Nucleus accumbens (tissue), 56 donors: ENCODE measurements around the gene RTP4.
"Not testable (repeated sequence)": the region's sequence is repeated elsewhere in the genome, so short reads cannot be mapped to it uniquely, and the experiment has no call there.

Experiments
- DNase-seq, 56 donors: peaks; one replicate each; lab custom pipeline; 2025; lab: John Stamatoyannopoulos, UW

Gene RTP4

DNA sequence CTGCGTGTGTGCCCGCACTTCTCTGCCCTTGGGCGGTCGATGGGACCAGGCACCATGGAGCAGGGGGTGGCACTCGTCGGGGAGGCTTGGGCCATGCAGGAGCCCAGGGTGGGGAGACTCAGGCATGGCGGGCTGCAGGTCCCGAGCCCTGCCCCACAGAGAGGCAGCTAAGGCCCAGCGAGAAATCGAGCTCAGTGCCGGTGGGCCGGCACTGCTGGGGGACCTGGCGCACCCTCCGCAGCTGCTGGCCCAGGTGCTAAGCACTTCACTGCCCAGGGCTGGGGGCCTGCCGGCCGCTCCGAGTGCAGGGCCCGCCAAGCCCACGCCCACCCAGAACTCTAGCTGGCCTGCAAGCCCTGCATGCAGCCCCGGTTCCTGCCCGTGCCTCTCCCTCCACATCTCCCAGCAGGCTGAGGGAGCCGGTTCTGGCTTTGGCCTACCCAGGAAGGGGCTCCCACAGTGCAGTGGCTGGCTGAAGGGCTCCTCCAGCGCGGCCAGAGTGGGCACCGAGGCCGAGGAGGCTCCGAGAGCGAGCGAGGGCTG, 553 bp upstream of the RTP4 start:
- DNase-seq: peak in 16 of 56 donors; percentile 4 to 39 (median 14)

DNA sequence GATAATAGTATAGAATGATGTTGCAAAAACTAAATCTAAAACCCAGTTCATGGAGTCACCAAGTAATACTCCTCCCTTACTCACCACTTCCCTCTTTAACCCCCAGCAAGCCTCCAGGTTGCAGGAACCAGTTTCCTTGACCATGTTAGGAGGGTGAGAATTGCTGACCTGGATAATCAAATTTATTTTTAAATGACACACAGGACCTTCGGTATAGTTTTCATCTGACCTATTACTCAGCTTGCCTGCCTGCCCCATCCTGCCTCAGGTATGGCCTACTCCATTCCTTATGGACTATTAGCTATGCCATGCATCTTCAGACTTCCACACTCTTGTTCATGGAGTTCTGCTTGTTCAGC, 883 bp downstream of the RTP4 start:
- DNase-seq: no peak

DNA sequence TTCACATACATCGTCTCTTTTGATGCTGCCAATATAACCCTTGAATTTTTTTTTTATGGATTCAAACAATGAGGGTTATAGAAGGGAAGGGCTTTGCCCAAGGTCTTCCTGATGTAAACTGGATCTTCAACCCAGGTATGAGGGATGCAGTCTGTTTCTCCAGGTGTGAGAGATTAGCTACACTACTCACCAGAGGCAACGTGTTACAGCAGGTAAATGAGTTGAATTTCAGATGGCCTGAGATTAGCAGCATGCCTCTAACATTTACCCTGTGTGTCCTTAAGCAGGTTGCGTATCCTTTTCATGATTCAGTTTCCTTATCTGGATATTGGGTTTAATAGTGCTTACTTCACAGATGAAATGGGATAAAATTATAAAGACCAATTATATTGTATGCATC, 1.9 kb downstream of the RTP4 start:
- no peak for DNase-seq

DNA sequence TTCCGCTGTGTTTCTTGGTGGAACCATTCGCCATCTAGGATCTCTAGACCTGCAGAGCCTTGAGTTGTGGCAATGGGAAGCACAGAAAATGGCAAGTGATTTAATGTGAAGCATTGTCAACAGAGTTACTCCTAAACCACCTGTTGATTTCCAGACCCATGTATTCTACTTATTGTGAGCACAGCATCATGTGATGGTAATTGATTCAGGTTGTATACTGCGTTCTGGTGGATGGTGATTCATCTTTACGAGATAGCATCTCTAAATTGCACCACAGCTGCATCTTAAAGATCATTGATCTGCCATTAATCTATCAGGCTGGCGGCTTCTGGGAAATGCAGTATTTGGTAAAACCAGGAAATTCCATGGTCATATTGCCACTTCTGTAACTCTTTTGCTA, 7.4 kb downstream of the RTP4 start:
- DNase-seq: no peak

DNA sequence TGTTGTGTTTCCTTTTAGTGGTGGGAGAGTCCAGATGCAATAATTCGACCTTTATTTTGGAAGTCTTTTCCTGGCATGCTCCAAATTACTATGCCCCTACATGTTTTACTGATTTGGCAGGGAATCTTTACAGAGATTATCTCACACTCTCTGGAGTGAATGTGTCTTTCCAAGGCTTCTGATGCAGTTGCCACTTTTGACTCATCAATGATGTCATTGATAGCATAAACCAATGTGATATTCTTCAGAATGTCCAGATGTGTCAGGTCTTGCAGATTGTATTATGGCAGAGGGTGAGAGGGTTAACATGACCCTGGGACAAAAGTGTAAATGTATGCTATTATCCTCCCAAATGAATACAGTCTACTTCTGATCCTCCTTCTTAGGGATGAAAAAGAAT, 9.7 kb downstream of the RTP4 start:
- DNase-seq: no peak

DNA sequence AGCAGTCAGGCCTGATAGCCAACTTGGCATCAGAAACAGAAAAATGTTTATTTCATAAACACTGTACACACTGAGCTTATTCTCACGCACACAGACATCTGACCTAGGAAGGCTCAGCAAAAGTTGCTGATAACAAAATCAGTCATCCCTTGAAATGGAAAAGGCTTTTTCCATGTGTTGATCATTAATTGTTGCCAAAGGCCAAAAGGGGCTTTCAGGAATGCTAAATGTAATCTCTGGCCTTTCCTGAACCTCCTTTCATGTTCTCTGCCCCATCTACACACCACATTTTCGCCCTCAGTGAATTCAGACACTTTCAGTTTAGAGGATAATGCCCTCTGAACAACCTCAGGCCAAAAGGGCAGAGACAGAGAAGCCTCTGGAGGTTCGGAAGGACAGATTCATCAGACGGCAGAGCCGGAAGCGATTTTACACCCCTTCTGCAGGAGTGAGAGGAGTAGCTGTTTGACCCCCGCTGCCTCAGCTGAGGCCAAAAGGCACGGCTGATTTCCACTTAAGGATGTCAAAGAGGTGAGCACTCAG, 14.5 kb downstream of the RTP4 start:
- DNase-seq: no peak

DNA sequence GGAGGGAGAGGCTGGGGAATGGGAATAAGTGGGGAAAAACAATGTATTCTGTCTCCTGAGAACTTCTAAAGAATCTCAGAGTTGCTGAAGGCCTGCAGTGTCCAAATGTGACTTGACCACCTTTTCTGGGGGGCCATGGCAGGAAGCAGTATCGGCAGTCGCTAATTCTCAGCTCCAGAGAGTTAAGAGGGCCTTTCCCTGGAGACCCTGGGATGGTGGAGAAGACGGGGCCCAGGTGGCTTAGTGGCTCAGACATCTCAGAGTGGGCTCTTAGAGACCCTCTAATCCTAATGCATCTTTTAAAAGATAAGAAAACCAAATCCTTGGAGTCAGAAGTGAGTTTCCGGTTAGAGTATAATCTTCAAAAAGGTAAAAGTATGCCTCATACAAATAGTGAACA, 15.1 kb downstream of the RTP4 start:
- no peak for DNase-seq

DNA sequence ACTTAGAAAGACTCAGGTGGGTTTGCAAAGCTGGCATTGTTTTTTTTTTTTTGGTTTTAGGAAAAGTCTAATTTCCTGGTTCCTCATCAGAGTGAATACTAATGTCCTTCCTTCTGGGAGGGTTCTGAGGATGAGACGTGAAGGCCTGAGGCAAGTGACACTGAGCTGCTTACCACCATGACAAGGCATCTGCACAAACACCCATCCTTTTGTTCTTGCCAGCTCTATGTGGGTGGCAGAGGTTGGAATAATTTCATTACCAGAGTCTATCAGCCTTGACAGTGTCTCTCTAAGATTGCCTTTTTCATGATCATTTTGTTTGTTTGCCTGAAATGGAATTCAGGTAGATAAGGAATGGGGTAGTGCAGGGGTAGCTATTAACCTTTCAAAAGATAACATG, 17.1 kb downstream of the RTP4 start:
- DNase-seq: no peak

DNA sequence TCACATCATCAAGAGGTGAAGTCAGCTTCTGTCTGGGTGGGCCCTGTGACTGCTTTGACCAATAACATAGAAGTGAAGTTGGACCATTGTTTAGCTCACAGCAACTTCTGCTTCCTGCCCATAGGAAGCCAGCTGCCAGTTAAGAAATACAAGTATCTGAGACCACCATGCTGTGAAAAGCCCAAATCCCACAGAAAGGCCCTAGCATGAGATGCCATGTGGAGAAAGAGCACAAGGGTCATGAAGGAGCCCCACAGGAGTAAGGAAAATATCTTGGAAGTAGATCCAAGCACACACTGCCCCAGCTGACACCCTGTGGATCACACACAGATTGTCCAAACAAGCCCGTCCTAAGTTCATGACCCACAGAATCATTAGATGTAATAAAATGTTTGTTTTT, 28.5 kb downstream of the RTP4 start:
- no peak for DNase-seq

DNA sequence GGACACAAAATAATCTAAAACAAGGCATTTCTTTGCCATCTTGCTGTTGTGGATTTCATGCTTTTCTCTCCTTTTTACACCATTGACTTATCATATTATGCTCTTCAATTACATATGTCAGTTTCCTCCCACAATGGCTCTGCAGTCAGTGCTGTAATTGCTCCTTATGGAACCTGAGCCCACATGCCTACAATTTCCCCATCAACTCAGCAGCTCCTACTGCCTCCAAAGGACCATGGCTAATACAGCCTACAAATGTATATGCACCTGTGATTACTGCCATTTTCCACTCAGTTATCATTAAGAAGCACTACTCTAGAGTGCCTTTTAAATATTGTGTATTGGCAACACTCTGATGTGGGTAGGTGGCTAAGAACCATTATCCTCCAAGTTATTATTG, 30.8 kb downstream of the RTP4 start:
- no peak for DNase-seq

DNA sequence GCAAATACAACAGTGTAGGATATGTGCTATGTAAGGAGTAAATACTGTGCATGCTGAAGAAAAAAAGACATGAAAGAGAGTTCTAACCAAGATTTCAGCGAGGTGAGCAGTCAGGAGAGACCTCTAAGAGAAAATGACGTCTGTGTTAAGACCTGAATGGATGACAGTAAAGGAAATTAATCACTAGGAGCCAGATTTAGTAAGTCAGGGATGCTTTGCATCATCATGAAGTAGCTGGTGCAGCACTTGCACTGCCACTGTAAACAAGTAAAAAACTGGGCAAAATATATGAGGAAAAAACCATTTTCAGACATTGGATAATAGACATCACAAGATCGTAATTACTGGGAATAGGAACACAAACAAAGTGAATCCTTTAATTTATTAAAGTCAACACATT, 32.6 kb downstream of the RTP4 start:
- no peak for DNase-seq

DNA sequence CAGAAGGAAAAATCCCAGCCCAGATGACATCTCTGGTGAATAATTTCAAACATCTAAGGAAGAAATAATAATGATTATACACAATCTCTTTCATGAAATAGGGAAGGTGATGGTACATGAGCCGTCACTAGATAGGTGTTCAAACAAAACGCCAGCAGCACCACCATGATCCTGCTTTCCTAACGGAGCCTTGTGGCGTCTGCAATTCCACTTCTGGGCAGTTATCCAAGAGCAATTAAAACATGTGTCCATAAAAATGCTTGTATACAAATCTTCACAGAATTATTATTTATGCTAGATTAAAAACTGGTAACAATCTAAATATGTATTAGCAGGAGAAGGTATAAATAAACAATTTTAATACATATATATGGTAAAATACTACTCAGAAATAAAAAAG, 33.7 kb downstream of the RTP4 start:
- DNase-seq: no peak

DNA sequence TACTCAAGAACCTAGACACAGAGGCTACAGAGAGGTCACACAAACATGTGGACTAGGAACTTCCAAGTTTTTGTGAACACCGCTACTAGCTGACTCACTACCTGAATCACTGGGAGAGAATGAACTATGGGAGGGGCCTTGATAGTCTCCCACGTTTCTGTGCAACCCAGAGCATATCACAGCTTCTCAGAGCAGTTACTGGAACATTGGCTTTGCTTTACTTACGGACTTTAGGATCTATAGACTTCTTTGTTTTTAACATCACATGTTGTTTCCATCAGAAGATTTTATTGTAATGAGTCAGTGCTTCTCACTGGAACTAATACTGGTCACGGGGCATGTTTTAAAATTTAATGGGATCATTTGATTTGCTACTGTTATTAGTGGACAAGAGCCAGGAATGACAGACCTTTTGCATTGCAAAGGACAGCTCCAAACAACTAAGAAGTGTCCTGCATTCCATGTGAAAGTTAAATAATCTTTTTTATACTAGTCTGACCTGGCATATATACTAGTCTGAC, 35.6 kb downstream of the RTP4 start:
- no peak for DNase-seq

DNA sequence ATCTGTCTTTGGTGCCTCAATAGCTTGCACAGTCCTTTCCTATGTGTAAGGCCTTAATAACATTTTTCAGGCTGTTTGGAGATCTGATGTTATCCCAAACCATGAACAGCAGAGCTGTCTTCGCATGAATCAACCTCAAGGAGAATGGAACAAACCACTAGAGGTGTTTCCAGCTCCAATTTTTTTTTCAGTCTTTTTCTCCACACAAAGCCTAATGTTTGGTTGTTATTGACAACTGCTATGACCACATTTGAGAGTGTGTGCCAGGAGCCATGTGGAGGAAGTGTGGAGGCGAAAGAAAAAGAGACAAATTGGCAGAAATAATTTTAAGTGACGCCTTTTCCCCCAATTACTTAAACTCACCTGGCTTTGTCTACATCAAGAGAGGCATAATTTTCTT, 38.7 kb downstream of the RTP4 start:
- DNase-seq: no peak

DNA sequence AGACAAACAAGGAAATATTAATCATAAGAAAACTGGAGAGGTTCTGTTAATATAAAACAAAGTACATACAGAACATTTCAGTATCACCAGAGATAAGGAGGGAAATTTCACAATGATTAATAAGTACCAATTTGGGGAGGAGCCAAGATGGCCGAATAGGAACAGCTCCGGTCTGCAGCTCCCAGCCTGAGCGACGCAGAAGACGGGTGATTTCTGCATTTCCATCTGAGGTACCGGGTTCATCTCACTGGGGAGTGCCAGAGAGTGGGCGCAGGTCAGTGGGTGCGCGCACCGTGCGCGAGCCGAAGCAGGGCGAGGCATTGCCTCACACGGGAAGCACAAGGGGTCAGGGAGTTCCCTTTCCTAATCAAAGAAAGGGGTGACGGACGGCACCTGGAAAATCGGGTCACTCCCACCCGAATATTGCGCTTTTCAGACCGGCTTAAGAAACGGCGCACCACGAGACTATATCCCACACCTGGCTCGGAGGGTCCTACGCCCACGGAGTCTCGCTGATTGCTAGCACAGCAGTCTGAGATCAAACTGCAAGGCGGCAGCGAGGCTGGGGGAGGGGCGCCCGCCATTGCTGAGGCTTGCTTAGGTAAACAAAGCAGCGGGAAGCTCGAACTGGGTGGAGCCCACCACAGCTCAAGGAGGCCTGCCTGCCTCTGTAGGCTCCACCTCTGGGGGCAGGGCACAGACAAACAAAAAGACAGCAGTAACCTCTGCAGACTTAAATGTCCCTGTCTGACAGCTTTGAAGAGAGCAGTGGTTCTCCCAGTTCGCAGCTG, 44.0 kb downstream of the RTP4 start:
- not testable (repeated sequence) for DNase-seq
